Nephron (organoid): ENCODE measurements around the gene CYB5B.

Experiments
- H3K27ac Mint-ChIP-seq, 3 experiments: 2 replicates each; pipeline ENCODE4 v1.8.0; 2020; ENCODE audit warnings: mixed read lengths in 3 of 3, mild to moderate bottlenecking in 2 of 3, moderate library complexity in 1 of 3
- H3K27me3 Mint-ChIP-seq: 2 replicates; pipeline ENCODE4 v1.8.0; 2021; ENCODE audit warnings: low read depth, mild to moderate bottlenecking, moderate library complexity, mixed read lengths
- H3K36me3 Mint-ChIP-seq: 2 replicates; pipeline ENCODE4 v1.8.0; 2020; ENCODE audit warnings: low read depth, mixed read lengths
- H3K4me1 Mint-ChIP-seq: 2 replicates; pipeline ENCODE4 v1.8.0; 2020; ENCODE audit warnings: mixed read lengths
- H3K4me3 Mint-ChIP-seq, 3 experiments: 2 replicates each; pipeline ENCODE4 v1.8.0; 2020; ENCODE audit warnings: mild to moderate bottlenecking in 3 of 3, mixed read lengths in 3 of 3, moderate library complexity in 2 of 3
- H3K9me3 Mint-ChIP-seq: 2 replicates; pipeline ENCODE4 v1.8.0; 2020; ENCODE audit warnings: mixed read lengths
- CTCF ChIP-seq, 3 experiments: fragments of 200-600 bp; sonication (generic); IDR thresholded peaks; one replicate each; pipeline ENCODE4 v1.5.0; 2021; ENCODE audit warnings: antibody characterized with exemption in 3 of 3; ENCODE audit not compliant: unreplicated experiment in 3 of 3

CYB5B gene, protein sequence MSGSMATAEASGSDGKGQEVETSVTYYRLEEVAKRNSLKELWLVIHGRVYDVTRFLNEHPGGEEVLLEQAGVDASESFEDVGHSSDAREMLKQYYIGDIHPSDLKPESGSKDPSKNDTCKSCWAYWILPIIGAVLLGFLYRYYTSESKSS

GRCh38 chr16:69424053-69424934 is at the start of gene CYB5B:
TSS of gene CYB5B (plus strand) at chr16:69424619. CDS start at chr16:69424684, 65 bp downstream.
- peaks cover 20% of the 10 kb centered on the region for H3K4me1 Mint-ChIP-seq
- H3K36me3 Mint-ChIP-seq: peaks cover 29% of the 10 kb centered on the region
- peak within 1 kb of the TSS; percentile 88 to 97 (median 94) for H3K27ac Mint-ChIP-seq
- peak within 1 kb of the TSS; percentile 94 to 96 (median 95) for H3K4me3 Mint-ChIP-seq
- no peak for TF ChIP-seq CTCF (IDR thresholded peaks at IDR 0.05; ENCODE audit: unreplicated experiment in 3 of 3)
- peaks cover 2% of the 10 kb centered on the region for H3K9me3 Mint-ChIP-seq
- no peaks in the 10 kb centered on the region for H3K27me3 Mint-ChIP-seq

GRCh38 chr16:69376393-69377059 is 47.9 kb upstream of the CYB5B start:
- H3K4me3 Mint-ChIP-seq: no peak overlapping the region
- no peaks in the 10 kb centered on the region for H3K9me3 Mint-ChIP-seq
- no peaks in the 10 kb centered on the region for H3K27me3 Mint-ChIP-seq
- TF ChIP-seq CTCF (IDR thresholded peaks at IDR 0.05; ENCODE audit: unreplicated experiment in 3 of 3): no peak
- peaks cover 60% of the 10 kb centered on the region for H3K36me3 Mint-ChIP-seq
- H3K27ac Mint-ChIP-seq: no peak overlapping the region
- H3K4me1 Mint-ChIP-seq: no peaks in the 10 kb centered on the region

DNA sequence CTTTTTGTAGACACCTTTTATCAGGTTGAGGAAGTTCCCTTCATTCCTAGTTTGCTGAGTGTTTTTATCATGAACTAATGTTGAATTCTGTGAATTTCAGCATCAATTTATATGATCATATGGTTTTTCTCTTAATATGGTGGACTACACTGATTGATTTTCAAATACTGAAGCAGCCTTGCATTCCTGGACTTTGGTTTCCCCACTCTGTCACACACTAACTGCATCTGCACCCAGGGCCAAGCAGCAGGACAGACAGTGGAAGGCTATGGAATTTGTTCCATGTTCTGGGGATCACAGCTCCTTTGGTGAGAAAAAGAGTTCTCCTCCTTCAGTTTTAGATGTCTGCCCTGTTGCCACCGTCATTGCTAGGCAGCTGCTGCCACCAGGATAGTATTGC is 46.4 kb upstream of the CYB5B start:
- H3K27me3 Mint-ChIP-seq: no peaks in the 10 kb centered on the region
- H3K27ac Mint-ChIP-seq: no peak overlapping the region
- peaks cover 58% of the 10 kb centered on the region for H3K36me3 Mint-ChIP-seq
- no peak for TF ChIP-seq CTCF (IDR thresholded peaks at IDR 0.05; ENCODE audit: unreplicated experiment in 3 of 3)
- no peak overlapping the region for H3K4me3 Mint-ChIP-seq
- no peaks in the 10 kb centered on the region for H3K9me3 Mint-ChIP-seq
- H3K4me1 Mint-ChIP-seq: no peaks in the 10 kb centered on the region

GRCh38 chr16:69378760-69379159 is 45.7 kb upstream of the CYB5B start:
- no peaks in the 10 kb centered on the region for H3K27me3 Mint-ChIP-seq
- H3K27ac Mint-ChIP-seq: no peak overlapping the region
- no peaks in the 10 kb centered on the region for H3K9me3 Mint-ChIP-seq
- H3K4me1 Mint-ChIP-seq: peaks cover under 1% of the 10 kb centered on the region
- no peak overlapping the region for H3K4me3 Mint-ChIP-seq
- TF ChIP-seq CTCF (IDR thresholded peaks at IDR 0.05; ENCODE audit: unreplicated experiment in 3 of 3): no peak
- H3K36me3 Mint-ChIP-seq: peaks cover 59% of the 10 kb centered on the region

GRCh38 chr16:69381231-69381630 is 43.2 kb upstream of the CYB5B start:
- no peaks in the 10 kb centered on the region for H3K27me3 Mint-ChIP-seq
- no peaks in the 10 kb centered on the region for H3K9me3 Mint-ChIP-seq
- no peak overlapping the region for H3K4me3 Mint-ChIP-seq
- no peak overlapping the region for H3K27ac Mint-ChIP-seq
- H3K36me3 Mint-ChIP-seq: peaks cover 59% of the 10 kb centered on the region
- peaks cover 9% of the 10 kb centered on the region for H3K4me1 Mint-ChIP-seq
- no peak for TF ChIP-seq CTCF (IDR thresholded peaks at IDR 0.05; ENCODE audit: unreplicated experiment in 3 of 3)
